Testis (tissue), 3 donors: ENCODE data around the gene ADISSP. TPM values are rescaled to one million over a fixed set of nuclear protein-coding genes. Genes with fewer than 3 reads are reported as not detected.

Source experiments
- DNase-seq: peaks from one replicate; pipeline ENCODE4 v3.0.0-alpha.2; 2019
- H3K27ac ChIP-seq, 2 donors: fragments of 200-600 bp; sonication (generic); one replicate each; pipeline ENCODE4 v1.5.1; 2019
- H3K27me3 ChIP-seq: fragments of 200-600 bp; sonication (generic); one replicate; pipeline ENCODE4 v1.5.1; 2019
- H3K36me3 ChIP-seq: fragments of 200-600 bp; sonication (generic); one replicate; pipeline ENCODE4 v1.5.1; 2017; ENCODE audit warnings: low read depth; ENCODE audit errors: missing control alignments
- H3K4me1 ChIP-seq: fragments of 200-600 bp; sonication (generic); one replicate; pipeline ENCODE4 v1.5.1; 2019
- H3K4me3 ChIP-seq, 2 donors: fragments of 200-600 bp; sonication (generic); one replicate each; pipeline ENCODE4 v1.5.1; 2017 to 2019
- H3K9me3 ChIP-seq: fragments of 200-600 bp; sonication (generic); one replicate; pipeline ENCODE4 v1.5.1; 2017
- CTCF ChIP-seq, 3 experiments: fragments of 450-650 bp in 2 of 3; fragments of 200-600 bp in 1 of 3; sonication (generic) in 1 of 3; IDR thresholded peaks; one replicate each; pipeline ENCODE4 v1.5.1; 2016 to 2019; ENCODE audit warnings: antibody characterized with exemption in 3 of 3, mild to moderate bottlenecking in 2 of 3, moderate library complexity in 1 of 3
- POLR2A ChIP-seq: fragments of 450-650 bp; IDR thresholded peaks from one replicate; pipeline ENCODE4 v1.6.1; 2017; ENCODE audit warnings: antibody characterized with exemption, mild to moderate bottlenecking, moderate library complexity
- WGBS, 2 donors: methylation state at CpG; one replicate each; pipeline ENCODE4 v1.1.5; 2018; 5-methylcytosine and 5-hydroxymethylcytosine counted together
- intact Hi-C: fragments of 100-400 bp; cut with DNase I; formaldehyde crosslinking; loops from one replicate; pipeline ENCODE4 v1.15.1; 2023; ENCODE audit warnings: low total_unique reads
- polyA plus RNA-seq: library from polyadenylated mRNA; stranded (reverse); fragments of 350-450 nt; fragmentation: Illumina TruSeq; extraction: RNeasy Lipid Tissue Mini Kit (QIAGEN cat#74804); gene quantifications from one replicate; pipeline ENCODE4 v1.2.3, GENCODE V29; 2014; ENCODE audit warnings: low read depth, low replicate concordance; ENCODE audit not compliant: insufficient read depth
- total RNA-seq, 2 donors: library from RNA; depleted of rRNA; stranded (reverse); fragments of >200 nt; gene quantifications; one replicate each; pipeline ENCODE4 v1.2.3, GENCODE V29; 2016

ADISSP gene
- total and polyA plus RNA-seq, 3 donors from 2014 or later: 17.6 to 36.5 (median 19.7) TPM

DNA sequence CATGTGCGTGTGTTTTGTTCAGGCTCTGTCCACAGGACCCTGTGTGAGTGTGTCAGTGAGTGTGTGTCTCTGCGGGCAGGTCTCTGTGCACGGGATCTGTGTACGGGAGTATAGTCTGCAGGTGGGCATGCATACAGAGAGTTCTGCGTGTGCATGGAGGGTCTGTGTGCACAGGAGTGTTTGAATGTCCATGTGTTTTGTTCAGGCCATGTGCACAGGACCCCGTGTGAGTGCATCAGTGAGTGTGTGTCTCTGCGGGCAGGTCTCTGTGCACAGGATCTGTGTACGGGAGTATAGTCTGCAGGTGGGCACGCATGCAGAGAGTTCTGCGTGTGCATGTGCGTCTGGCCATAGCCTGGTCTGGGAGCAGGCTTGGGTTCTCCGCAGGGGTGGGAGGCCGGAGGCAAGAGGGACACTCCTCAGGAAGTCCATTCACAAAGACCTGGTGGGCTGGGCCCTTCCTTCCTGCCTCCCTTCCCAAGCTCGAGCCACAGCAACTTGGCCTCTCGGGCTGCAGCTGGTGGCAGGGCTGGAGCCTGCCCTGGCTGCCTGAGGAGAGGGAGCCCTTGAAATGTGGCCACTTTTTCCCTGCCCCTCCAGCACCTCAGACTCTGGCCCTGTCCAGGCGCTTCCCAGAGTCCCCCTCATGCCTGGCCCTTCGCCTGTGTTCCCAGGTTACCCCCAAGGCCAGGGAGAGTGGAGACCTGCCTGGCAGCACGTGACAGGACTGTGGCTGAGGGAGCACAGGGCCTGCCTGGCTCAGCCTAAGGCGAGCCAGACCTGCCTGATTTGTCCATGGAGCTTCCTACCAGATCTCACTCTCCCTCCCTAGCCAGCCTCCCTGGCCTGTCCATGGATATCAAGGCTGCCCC is 28.3 kb downstream of the ADISSP start:
- Histone ChIP-seq H3K36me3 (no peaks in the 10 kb centered on the region), H3K4me1 (peaks cover 7% of the 10 kb centered on the region), H3K4me3 (no peak overlapping the region), H3K9me3 (no peaks in the 10 kb centered on the region), H3K27me3 (no peaks in the 10 kb centered on the region), H3K27ac (peak overlapping the region in 1 of 2 donors; percentile 71)
- intact Hi-C loops: no loop called here
- no peak for TF ChIP-seq POLR2A
- no peak for TF ChIP-seq CTCF (IDR thresholded peaks at IDR 0.05)
- 60 to 74% methylated on average over 11 to 19 of the region's 19 CpGs for WGBS, 2 donors
- no peak for DNase-seq

GRCh38 chr20:3738111-3739053 is 29.2 kb downstream of the ADISSP start:
- H3K36me3 ChIP-seq: no peaks in the 10 kb centered on the region
- no peak for TF ChIP-seq POLR2A
- TF ChIP-seq CTCF (IDR thresholded peaks at IDR 0.05): no peak
- H3K27ac ChIP-seq: no peak overlapping the region
- intact Hi-C loops: no loop called here
- H3K4me1 ChIP-seq: peaks cover 7% of the 10 kb centered on the region
- no peak overlapping the region for H3K4me3 ChIP-seq
- DNase-seq: no peak
- WGBS, 2 donors: 70 to 76% methylated on average over 9 to 11 of the region's 11 CpGs
- H3K27me3 ChIP-seq: no peaks in the 10 kb centered on the region
- no peaks in the 10 kb centered on the region for H3K9me3 ChIP-seq

- intact Hi-C loops: no loop called here
- no peak for DNase-seq
- no peak overlapping the region for H3K4me3 ChIP-seq
- peaks cover 7% of the 10 kb centered on the region for H3K4me1 ChIP-seq
- no peaks in the 10 kb centered on the region for H3K9me3 ChIP-seq
- no peak overlapping the region for H3K27ac ChIP-seq
- WGBS, 2 donors: 90 to 96% methylated on average over 4 of the region's 4 CpGs
- H3K36me3 ChIP-seq: no peaks in the 10 kb centered on the region
- TF ChIP-seq CTCF (IDR thresholded peaks at IDR 0.05): no peak
- no peak for TF ChIP-seq POLR2A
- H3K27me3 ChIP-seq: no peaks in the 10 kb centered on the region
Measured at GRCh38 chr20:3735768-3736167, 31.8 kb downstream of the ADISSP start.

GRCh38 chr20:3734111-3734843 is 33.3 kb downstream of the ADISSP start:
- no peaks in the 10 kb centered on the region for H3K9me3 ChIP-seq
- no peaks in the 10 kb centered on the region for H3K4me1 ChIP-seq
- no peaks in the 10 kb centered on the region for H3K36me3 ChIP-seq
- TF ChIP-seq POLR2A: no peak
- TF ChIP-seq CTCF (IDR thresholded peaks at IDR 0.05): no peak
- WGBS, 2 donors: 62% methylated on average over 12 of the region's 12 CpGs
- H3K27me3 ChIP-seq: no peaks in the 10 kb centered on the region
- intact Hi-C loops: no loop called here
- no peak overlapping the region for H3K4me3 ChIP-seq
- DNase-seq: peak; percentile 43
- H3K27ac ChIP-seq: peak overlapping the region in 1 of 2 donors; percentile 19
